Measurements from ENCODE around the gene BNIP1.
"Not testable (repeated sequence)": the region's sequence is repeated elsewhere in the genome, so short reads cannot be mapped to it uniquely, and the experiment has no call there.

The BNIP1 gene

GRCh38 chr5:173108914-173109313, 35.4 kb upstream of the BNIP1 start:
- no peaks in the 10 kb centered on the region for H3K4me1 Mint-ChIP-seq
- H3K9me3 Mint-ChIP-seq: no peaks in the 10 kb centered on the region
- DNase-seq: no peak
- H3K27ac Mint-ChIP-seq: no peak overlapping the region
- peaks cover 27% of the 10 kb centered on the region for H3K36me3 Mint-ChIP-seq (ENCODE audit: low read depth)
- H3K4me3 Mint-ChIP-seq: no peak overlapping the region
- TF ChIP-seq, protein P1, sequence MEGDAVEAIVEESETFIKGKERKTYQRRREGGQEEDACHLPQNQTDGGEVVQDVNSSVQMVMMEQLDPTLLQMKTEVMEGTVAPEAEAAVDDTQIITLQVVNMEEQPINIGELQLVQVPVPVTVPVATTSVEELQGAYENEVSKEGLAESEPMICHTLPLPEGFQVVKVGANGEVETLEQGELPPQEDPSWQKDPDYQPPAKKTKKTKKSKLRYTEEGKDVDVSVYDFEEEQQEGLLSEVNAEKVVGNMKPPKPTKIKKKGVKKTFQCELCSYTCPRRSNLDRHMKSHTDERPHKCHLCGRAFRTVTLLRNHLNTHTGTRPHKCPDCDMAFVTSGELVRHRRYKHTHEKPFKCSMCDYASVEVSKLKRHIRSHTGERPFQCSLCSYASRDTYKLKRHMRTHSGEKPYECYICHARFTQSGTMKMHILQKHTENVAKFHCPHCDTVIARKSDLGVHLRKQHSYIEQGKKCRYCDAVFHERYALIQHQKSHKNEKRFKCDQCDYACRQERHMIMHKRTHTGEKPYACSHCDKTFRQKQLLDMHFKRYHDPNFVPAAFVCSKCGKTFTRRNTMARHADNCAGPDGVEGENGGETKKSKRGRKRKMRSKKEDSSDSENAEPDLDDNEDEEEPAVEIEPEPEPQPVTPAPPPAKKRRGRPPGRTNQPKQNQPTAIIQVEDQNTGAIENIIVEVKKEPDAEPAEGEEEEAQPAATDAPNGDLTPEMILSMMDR (IDR thresholded peaks at IDR 0.05): no peak
- H3K27me3 Mint-ChIP-seq (ENCODE audit: low read depth, poor library complexity): peaks cover 7% of the 10 kb centered on the region

DNA sequence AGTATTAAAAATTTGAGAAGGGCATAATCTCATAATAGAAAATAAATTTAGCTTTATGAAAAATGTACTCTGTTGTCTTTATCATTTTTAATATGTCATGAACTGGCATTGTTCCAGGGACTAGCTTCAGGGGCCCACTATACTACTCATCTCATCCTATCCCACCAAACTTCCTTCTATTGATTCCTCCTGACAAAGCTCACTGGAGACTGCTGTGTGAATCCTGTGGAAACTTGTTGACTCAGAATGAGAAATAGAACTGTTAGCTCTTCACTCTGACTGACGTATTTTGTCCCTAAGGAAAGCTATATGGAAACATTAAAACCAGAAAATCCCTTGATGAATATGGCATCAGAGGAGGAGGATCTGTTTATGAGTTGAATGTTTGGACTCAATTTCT, 29.8 kb upstream of the BNIP1 start:
- Mint-ChIP-seq H3K36me3 (ENCODE audit: low read depth) (peaks cover 57% of the 10 kb centered on the region), H3K27me3 (ENCODE audit: low read depth, poor library complexity) (no peaks in the 10 kb centered on the region), H3K9me3 (peaks cover 12% of the 10 kb centered on the region), H3K4me3 (no peak overlapping the region), H3K4me1 (peaks cover 5% of the 10 kb centered on the region), H3K27ac (peak overlapping the region; percentile 77)
- TF ChIP-seq, protein P1 (IDR thresholded peaks at IDR 0.05): no peak
- DNase-seq: no peak

GRCh38 chr5:173119719-173120118, 24.6 kb upstream of the BNIP1 start:
- H3K27ac Mint-ChIP-seq: no peak overlapping the region
- H3K36me3 Mint-ChIP-seq (ENCODE audit: low read depth): peaks cover 43% of the 10 kb centered on the region
- TF ChIP-seq, protein P1 (IDR thresholded peaks at IDR 0.05): no peak
- no peaks in the 10 kb centered on the region for H3K27me3 Mint-ChIP-seq (ENCODE audit: low read depth, poor library complexity)
- H3K4me1 Mint-ChIP-seq: peaks cover 2% of the 10 kb centered on the region
- DNase-seq: no peak
- peaks cover 25% of the 10 kb centered on the region for H3K9me3 Mint-ChIP-seq
- H3K4me3 Mint-ChIP-seq: no peak overlapping the region

- peaks cover 49% of the 10 kb centered on the region for H3K36me3 Mint-ChIP-seq (ENCODE audit: low read depth)
Observed at GRCh38 chr5:173123416-173123815, 20.9 kb upstream of the BNIP1 start.

GRCh38 chr5:173132166-173132565, 12.2 kb upstream of the BNIP1 start:
- not testable (repeated sequence) for H3K4me3 Mint-ChIP-seq; DNase-seq; H3K4me1 Mint-ChIP-seq; H3K27ac Mint-ChIP-seq; H3K27me3 Mint-ChIP-seq (ENCODE audit: low read depth, poor library complexity); H3K9me3 Mint-ChIP-seq
- H3K36me3 Mint-ChIP-seq (ENCODE audit: low read depth): peaks cover 13% of the 10 kb centered on the region

More at GRCh38 chr5:173123416-173123815, 20.9 kb upstream of the BNIP1 start:
- TF ChIP-seq, protein P1 (IDR thresholded peaks at IDR 0.05): no peak
- no peak for DNase-seq
- no peaks in the 10 kb centered on the region for H3K4me1 Mint-ChIP-seq
- H3K27ac Mint-ChIP-seq: no peak overlapping the region
- peaks cover 22% of the 10 kb centered on the region for H3K9me3 Mint-ChIP-seq
- no peaks in the 10 kb centered on the region for H3K27me3 Mint-ChIP-seq (ENCODE audit: low read depth, poor library complexity)
- H3K4me3 Mint-ChIP-seq: no peak overlapping the region

- no peak for DNase-seq
- H3K36me3 Mint-ChIP-seq (ENCODE audit: low read depth): no peaks in the 10 kb centered on the region
Observed at GRCh38 chr5:173138707-173139106, 5.6 kb upstream of the BNIP1 start.

More at GRCh38 chr5:173138707-173139106, 5.6 kb upstream of the BNIP1 start:
- Mint-ChIP-seq H3K27me3 (ENCODE audit: low read depth, poor library complexity) (peaks cover 10% of the 10 kb centered on the region), H3K4me3 (no peak overlapping the region), H3K4me1 (no peaks in the 10 kb centered on the region), H3K9me3 (no peaks in the 10 kb centered on the region), H3K27ac (no peak overlapping the region)
- TF ChIP-seq, protein P1 (IDR thresholded peaks at IDR 0.05): no peak
